Neural progenitor cell (in vitro differentiated cells): ENCODE data around the gene ECEL1. TPM values are rescaled to one million over a fixed set of nuclear protein-coding genes. Genes with fewer than 3 reads are reported as not detected.
A peak's percentile ranks its signal among the peaks of the same experiment; 100 is the strongest.

Experiments
- DNase-seq: peaks from one replicate; pipeline ENCODE4 v3.0.0-alpha.2; 2016; ENCODE audit warnings: low spot score
- H2AFZ ChIP-seq: fragments of 200-600 bp; sonication (generic); replicated peaks from 2 replicates; pipeline ENCODE4 v1.6.1; 2016; ENCODE audit warnings: antibody characterized with exemption
- H3F3A ChIP-seq: fragments of 200-600 bp; sonication (generic); 2 replicates; pipeline ENCODE4 v1.6.1; 2016; ENCODE audit warnings: antibody characterized with exemption, low read depth
- H3K27ac ChIP-seq: fragments of 200-600 bp; sonication (generic); 2 replicates; pipeline ENCODE4 v1.5.1; 2016; ENCODE audit warnings: mild to moderate bottlenecking
- H3K27me3 ChIP-seq: fragments of 200-600 bp; sonication (generic); 2 replicates; pipeline ENCODE4 v1.6.1; 2016; ENCODE audit warnings: mild to moderate bottlenecking, moderate library complexity
- H3K36me3 ChIP-seq: fragments of 200-600 bp; sonication (generic); 2 replicates; pipeline ENCODE4 v1.5.1; 2016
- H3K4me1 ChIP-seq: fragments of 200-600 bp; sonication (generic); 2 replicates; pipeline ENCODE4 v1.6.1; 2016; ENCODE audit warnings: mixed run types
- H3K4me2 ChIP-seq: fragments of 200-600 bp; sonication (generic); 2 replicates; pipeline ENCODE4 v1.6.1; 2016
- H3K4me3 ChIP-seq: fragments of 200-600 bp; sonication (generic); 2 replicates; pipeline ENCODE4 v1.5.1; 2016
- H3K79me2 ChIP-seq: fragments of 200-600 bp; sonication (generic); 2 replicates; pipeline ENCODE4 v1.6.1; 2016; ENCODE audit warnings: low read depth
- H3K9ac ChIP-seq: fragments of 200-600 bp; sonication (generic); 2 replicates; pipeline ENCODE4 v1.6.1; 2016
- H3K9me3 ChIP-seq: fragments of 200-600 bp; sonication (generic); 2 replicates; pipeline ENCODE4 v1.5.1; 2016; ENCODE audit warnings: low read depth
- H4K20me1 ChIP-seq: fragments of 200-600 bp; sonication (generic); 2 replicates; pipeline ENCODE4 v1.6.1; 2016; ENCODE audit warnings: low read depth
- H3K27ac Mint-ChIP-seq: 3 replicates; pipeline ENCODE4 v1.8.0; 2021; ENCODE audit warnings: mixed read lengths
- H3K27me3 Mint-ChIP-seq: 2 replicates; pipeline ENCODE4 v1.8.0; 2022; ENCODE audit warnings: low read depth, mild to moderate bottlenecking, inconsistent platforms, moderate library complexity, mixed read lengths; ENCODE audit not compliant: insufficient read depth
- H3K36me3 Mint-ChIP-seq: 3 replicates; pipeline ENCODE4 v1.8.0; 2021; ENCODE audit warnings: mixed read lengths
- H3K4me1 Mint-ChIP-seq: 3 replicates; pipeline ENCODE4 v1.8.0; 2021; ENCODE audit warnings: mixed read lengths
- H3K4me3 Mint-ChIP-seq: 3 replicates; pipeline ENCODE4 v1.8.0; 2021; ENCODE audit warnings: mild to moderate bottlenecking, moderate library complexity, mixed read lengths
- H3K9me3 Mint-ChIP-seq: 3 replicates; pipeline ENCODE4 v1.8.0; 2020; ENCODE audit warnings: mixed read lengths
- CTCF ChIP-seq: fragments of 200-600 bp; sonication (generic); IDR thresholded peaks from 2 replicates; pipeline ENCODE4 v1.5.1; 2017; ENCODE audit warnings: antibody characterized with exemption, mild to moderate bottlenecking
- EZH2 ChIP-seq: fragments of 200-600 bp; sonication (generic); IDR thresholded peaks from 2 replicates; pipeline ENCODE4 v1.6.1; 2017; ENCODE audit warnings: antibody characterized with exemption, mild to moderate bottlenecking, moderate library complexity
- EZH2phosphoT487 ChIP-seq: fragments of 200-600 bp; sonication (generic); IDR thresholded peaks from 2 replicates; pipeline ENCODE4 v1.6.1; 2017; ENCODE audit warnings: antibody characterized with exemption
- total RNA-seq: library from RNA; depleted of rRNA; stranded (reverse); fragments of >200 nt; gene quantifications from 2 replicates; pipeline ENCODE4 v1.2.3, GENCODE V29; 2015; ENCODE audit warnings: low replicate concordance

ECEL1 gene
- total RNA-seq, 1 donor from 2014 or later, result 0.84 TPM

DNA sequence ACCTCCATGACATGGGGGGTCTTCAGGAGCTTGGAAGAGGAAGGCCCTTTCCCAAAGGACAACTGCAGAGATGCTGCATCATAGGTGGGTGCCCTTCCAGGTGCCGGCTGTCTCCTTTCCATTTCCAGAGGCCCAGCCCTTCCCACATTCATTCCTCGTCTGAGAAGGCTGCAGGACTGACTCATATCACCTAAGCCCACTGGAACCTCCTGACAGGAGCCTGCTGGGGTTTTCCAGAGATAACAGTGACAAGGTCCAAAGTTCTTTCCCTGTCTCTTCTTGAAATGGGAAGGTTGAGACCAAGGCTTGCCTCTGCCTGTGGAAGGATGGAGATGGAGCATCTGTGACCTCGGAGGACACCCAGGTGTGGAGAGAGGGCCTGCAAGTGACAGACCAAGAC, 28.9 kb upstream of the ECEL1 start:
- no peaks in the 10 kb centered on the region for H3K79me2 ChIP-seq
- no peaks in the 10 kb centered on the region for H3K36me3 ChIP-seq
- H3K4me3 ChIP-seq, result no peak overlapping the region
- no peaks in the 10 kb centered on the region for H3K4me1 ChIP-seq
- no peak overlapping the region for H2AFZ ChIP-seq
- Mint-ChIP-seq H3K27me3 (peaks cover 29% of the 10 kb centered on the region), H3K4me1 (peaks cover 15% of the 10 kb centered on the region), H3K4me3 (no peak overlapping the region), H3K9me3 (no peaks in the 10 kb centered on the region), H3K27ac (no peak overlapping the region), H3K36me3 (no peaks in the 10 kb centered on the region)
- no peak overlapping the region for H3K9ac ChIP-seq
- TF ChIP-seq EZH2phosphoT487 (no peak), CTCF (no peak), EZH2 (no peak)
- no peak overlapping the region for H3K27ac ChIP-seq
- H3K27me3 ChIP-seq, result peaks cover 27% of the 10 kb centered on the region
- H3K4me2 ChIP-seq, result no peak overlapping the region
- peaks cover 2% of the 10 kb centered on the region for H4K20me1 ChIP-seq
- no peak for DNase-seq
- no peaks in the 10 kb centered on the region for H3K9me3 ChIP-seq
- no peaks in the 10 kb centered on the region for H3F3A ChIP-seq

DNA sequence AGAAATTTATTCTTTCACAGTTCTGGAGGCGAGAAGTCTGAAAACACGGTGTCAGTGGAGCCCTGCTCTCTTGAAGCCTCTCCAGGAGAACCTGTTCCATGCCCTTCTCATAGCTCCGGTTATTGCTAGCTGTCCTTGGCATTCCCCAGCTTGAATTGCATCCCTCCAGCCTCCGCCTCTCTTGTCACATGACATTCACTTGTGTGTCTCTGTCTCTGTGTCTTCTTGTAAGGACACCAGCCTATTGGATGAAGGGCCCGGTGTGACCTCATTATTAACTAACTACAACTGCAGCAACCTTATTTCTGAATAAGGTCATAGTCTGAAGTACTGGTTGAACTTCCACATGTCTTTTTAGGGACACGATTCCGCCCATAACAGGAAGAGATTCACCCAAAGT, 28.0 kb upstream of the ECEL1 start:
- H3K36me3 Mint-ChIP-seq, result no peaks in the 10 kb centered on the region
- no peak for TF ChIP-seq CTCF
- no peak for TF ChIP-seq EZH2
- no peak for TF ChIP-seq EZH2phosphoT487
- Histone ChIP-seq H3K27me3 (peaks cover 18% of the 10 kb centered on the region), H3K4me3 (no peak overlapping the region), H3F3A (no peaks in the 10 kb centered on the region), H3K79me2 (no peaks in the 10 kb centered on the region), H3K27ac (no peak overlapping the region), H2AFZ (no peak overlapping the region), H3K4me2 (no peak overlapping the region), H3K9me3 (no peaks in the 10 kb centered on the region), H3K9ac (no peak overlapping the region), H4K20me1 (no peaks in the 10 kb centered on the region), H3K4me1 (no peaks in the 10 kb centered on the region), H3K36me3 (no peaks in the 10 kb centered on the region)
- DNase-seq, result no peak
- no peak overlapping the region for H3K4me3 Mint-ChIP-seq
- peaks cover 13% of the 10 kb centered on the region for H3K4me1 Mint-ChIP-seq
- no peak overlapping the region for H3K27ac Mint-ChIP-seq
- peaks cover 24% of the 10 kb centered on the region for H3K27me3 Mint-ChIP-seq
- H3K9me3 Mint-ChIP-seq, result no peaks in the 10 kb centered on the region

- Mint-ChIP-seq H3K27ac (no peak overlapping the region), H3K9me3 (no peaks in the 10 kb centered on the region), H3K4me3 (no peak overlapping the region), H3K27me3 (peaks cover 20% of the 10 kb centered on the region), H3K4me1 (peaks cover 9% of the 10 kb centered on the region), H3K36me3 (no peaks in the 10 kb centered on the region)
- Histone ChIP-seq H3K9ac (no peak overlapping the region), H3K27me3 (peaks cover 3% of the 10 kb centered on the region), H3K9me3 (no peaks in the 10 kb centered on the region), H3K36me3 (no peaks in the 10 kb centered on the region), H2AFZ (no peak overlapping the region), H3K27ac (no peak overlapping the region), H3K4me1 (no peaks in the 10 kb centered on the region), H3K79me2 (no peaks in the 10 kb centered on the region), H4K20me1 (no peaks in the 10 kb centered on the region), H3F3A (no peaks in the 10 kb centered on the region), H3K4me3 (no peak overlapping the region), H3K4me2 (no peak overlapping the region)
- no peak for TF ChIP-seq CTCF
- DNase-seq, result no peak
Observed at GRCh38 chr2:232513353-232513752, 25.7 kb upstream of the ECEL1 start.

- H3K9me3 Mint-ChIP-seq, result no peaks in the 10 kb centered on the region
- H3K4me1 Mint-ChIP-seq, result peaks cover 11% of the 10 kb centered on the region
- Histone ChIP-seq H4K20me1 (no peaks in the 10 kb centered on the region), H3K4me2 (no peak overlapping the region), H2AFZ (no peak overlapping the region), H3F3A (no peaks in the 10 kb centered on the region), H3K79me2 (no peaks in the 10 kb centered on the region), H3K9me3 (no peaks in the 10 kb centered on the region), H3K27me3 (peaks cover 3% of the 10 kb centered on the region), H3K9ac (no peak overlapping the region), H3K36me3 (no peaks in the 10 kb centered on the region), H3K27ac (no peak overlapping the region), H3K4me1 (no peaks in the 10 kb centered on the region), H3K4me3 (no peak overlapping the region)
- TF ChIP-seq EZH2phosphoT487 (no peak), EZH2 (no peak), CTCF (no peak)
- peaks cover 13% of the 10 kb centered on the region for H3K27me3 Mint-ChIP-seq
- H3K27ac Mint-ChIP-seq, result no peak overlapping the region
- H3K4me3 Mint-ChIP-seq, result peak overlapping the region; percentile 10
- no peaks in the 10 kb centered on the region for H3K36me3 Mint-ChIP-seq
- DNase-seq, result peak; percentile 28
Observed at GRCh38 chr2:232512602-232513001, 25.0 kb upstream of the ECEL1 start.
